GM18870 (cell line): Measurements from ENCODE around the gene ARL6.
"Not testable (repeated sequence)": the region's sequence is repeated elsewhere in the genome, so short reads cannot be mapped to it uniquely, and the experiment has no call there.

Experiments
- ATAC-seq: cut with Tn5 transposase; IDR thresholded peaks from one replicate; pipeline ENCODE4 v1.9.1; 2021; ENCODE audit warnings: moderate library complexity; ENCODE audit not compliant: unreplicated experiment

The ARL6 gene

GRCh38 chr3:97821287-97821773 lies 56.8 kb downstream of the ARL6 start:
- peak; percentile 71 for ATAC-seq

- peak; percentile 90 for ATAC-seq
Measured at GRCh38 chr3:97821774-97822358, 57.3 kb downstream of the ARL6 start, which contains the start of gene CRYBG3. Gene CRYBG3, plus strand, starts transcription at chr3:97822011. Its CDS starts 196 bp downstream, at chr3:97822207.

DNA sequence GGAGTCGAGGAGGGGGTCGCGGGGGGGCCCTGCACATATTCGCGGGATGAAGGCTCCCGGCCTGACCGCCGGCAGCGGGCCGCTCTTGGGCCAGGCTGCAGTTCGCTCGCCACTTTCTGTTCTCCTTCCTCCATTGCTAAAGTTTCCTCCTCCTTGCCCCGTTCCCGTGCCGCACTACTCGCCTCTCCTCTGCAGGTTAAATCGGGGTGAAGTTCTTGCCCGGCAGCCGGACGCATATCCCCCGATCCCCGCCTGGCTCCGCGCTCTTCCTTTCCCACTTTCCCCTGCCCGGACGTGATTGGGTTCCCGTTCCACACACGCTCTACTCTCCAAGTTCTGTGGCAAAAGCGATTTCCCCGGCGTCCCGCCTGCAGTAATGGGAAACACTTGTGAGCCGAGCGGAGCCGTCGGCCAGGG lies 57.8 kb downstream of the ARL6 start:
- ATAC-seq: peak; percentile 20

- ATAC-seq: no peak
Measured at GRCh38 chr3:97823046-97824004, 58.8 kb downstream of the ARL6 start.

DNA sequence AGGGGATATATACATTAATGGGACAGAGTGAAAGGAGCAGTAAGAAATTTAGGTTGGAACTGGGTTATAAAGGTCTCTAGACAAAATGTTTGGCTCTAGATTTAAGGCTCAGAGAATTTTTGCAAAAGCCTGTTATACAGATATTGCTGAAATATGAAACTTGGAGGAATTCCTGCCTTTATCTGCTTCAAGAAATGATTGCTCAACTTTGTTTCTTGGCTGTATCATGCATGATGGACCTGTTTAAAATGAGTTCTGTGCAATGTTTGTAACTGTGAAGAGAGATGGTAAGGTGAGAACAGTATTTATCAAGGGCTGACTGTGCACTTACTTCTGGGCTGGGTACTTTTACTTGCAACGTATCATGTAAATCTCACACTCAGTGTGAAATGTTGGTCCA lies 60.5 kb downstream of the ARL6 start:
- no peak for ATAC-seq

DNA sequence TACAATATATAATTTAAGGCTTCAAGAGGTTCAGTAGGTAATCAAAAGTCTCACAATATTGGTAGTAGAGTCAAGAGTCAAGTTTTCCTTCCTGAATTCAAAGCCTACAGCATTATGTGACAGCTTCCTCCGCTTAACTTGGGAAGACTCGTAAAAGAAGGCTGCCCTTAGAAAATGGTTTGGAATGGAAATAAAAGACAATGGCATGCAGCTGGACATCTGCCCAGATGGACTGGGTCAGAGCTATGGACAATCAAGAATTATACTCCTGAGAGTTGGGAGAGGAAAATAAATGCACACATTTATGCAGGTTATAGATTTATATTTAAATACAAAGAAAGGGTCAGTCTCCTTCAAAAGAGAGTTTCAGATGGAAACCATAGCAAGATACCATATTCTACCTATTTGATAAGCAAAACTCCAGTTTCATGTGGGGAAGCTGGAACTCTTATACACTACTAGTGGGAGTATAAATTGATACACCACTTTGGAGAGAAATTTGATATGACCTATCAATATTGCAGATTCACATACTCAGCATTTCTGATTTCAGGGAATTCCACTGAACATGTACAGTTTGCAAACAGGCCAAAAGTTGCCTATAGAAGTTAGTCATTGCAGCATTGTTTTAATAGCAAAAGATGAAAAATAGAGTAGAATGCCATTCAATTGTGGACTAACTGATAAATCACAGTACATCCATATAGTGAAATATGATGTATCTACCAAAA lies 63.3 kb downstream of the ARL6 start:
- no peak for ATAC-seq

GRCh38 chr3:97829198-97829597 lies 64.6 kb downstream of the ARL6 start:
- ATAC-seq: no peak

DNA sequence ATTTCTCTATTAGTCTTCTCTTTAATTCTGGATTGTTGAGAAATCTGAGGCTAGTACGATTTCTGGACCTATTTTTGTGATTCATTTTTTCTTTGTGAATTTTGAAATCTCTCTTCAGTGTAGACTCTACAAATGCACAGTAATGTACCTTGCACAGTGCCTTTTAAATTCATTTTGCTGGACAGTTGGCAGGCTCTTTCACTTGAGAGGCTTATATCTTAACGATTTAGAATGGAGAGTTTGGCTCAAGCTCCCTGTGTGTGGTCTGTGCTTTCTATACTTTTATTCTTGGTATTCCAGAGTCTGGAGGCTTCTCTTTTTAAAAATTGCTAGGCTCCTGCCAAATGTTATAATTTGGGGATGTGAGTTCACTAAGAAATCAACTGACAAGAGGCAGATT lies 66.1 kb downstream of the ARL6 start:
- ATAC-seq: no peak

- ATAC-seq: no peak
Measured at GRCh38 chr3:97831140-97831539, 66.6 kb downstream of the ARL6 start.

DNA sequence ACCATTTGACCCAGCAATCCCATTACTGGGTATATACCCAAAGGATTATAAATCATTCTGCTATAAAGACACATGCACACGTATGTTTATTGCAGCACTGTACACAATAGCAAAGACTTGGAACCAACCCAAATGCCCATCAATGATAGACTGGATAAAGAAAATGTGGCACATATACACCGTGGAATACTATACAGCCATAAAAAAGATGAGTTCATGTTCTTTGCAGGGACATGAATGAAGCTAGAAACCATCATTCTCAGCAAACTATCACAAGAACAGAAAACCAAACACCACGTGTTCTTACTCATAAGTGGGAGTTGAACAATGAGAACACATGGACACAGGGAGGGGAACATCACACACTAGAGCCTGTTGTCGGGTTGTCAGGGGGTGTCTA lies 68.6 kb downstream of the ARL6 start:
- not testable (repeated sequence) for ATAC-seq

DNA sequence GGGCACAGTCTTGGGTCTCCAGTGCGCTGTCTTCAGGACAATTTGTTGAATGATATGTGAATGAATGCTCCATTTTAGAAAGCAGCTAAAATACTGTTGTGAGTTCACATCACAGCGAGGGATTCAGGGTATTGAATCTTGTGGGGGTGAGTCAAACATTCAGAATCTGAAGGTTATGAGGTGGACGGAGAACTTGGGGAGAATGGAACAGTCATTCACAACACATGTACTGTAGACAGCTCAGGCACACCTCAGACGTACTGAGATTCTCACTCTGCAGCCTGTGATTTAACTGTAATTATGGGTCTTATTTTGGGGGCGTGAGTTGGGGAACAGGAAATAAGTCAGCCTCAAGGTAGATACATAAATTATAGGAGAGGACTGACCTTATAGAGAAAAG lies 71.2 kb downstream of the ARL6 start:
- no peak for ATAC-seq

DNA sequence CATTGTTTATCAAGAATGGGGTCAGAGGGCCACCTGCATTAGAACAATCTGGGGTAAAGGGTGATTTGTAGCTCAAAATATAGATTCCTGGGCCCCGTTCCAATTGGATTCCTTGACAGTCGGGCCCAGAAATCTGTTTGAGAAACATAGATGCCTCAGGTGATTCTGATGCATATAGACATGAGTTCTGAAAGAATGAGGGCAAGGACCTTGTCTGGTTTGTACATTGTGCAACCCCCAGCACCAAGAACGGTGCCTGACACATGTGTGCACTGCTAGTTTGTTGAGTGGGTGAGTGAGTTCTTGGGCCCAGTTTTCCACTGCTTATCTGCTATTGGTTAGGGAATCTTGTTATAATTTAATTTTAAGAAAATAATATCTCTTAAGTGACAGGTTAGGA lies 73.8 kb downstream of the ARL6 start:
- ATAC-seq: no peak

DNA sequence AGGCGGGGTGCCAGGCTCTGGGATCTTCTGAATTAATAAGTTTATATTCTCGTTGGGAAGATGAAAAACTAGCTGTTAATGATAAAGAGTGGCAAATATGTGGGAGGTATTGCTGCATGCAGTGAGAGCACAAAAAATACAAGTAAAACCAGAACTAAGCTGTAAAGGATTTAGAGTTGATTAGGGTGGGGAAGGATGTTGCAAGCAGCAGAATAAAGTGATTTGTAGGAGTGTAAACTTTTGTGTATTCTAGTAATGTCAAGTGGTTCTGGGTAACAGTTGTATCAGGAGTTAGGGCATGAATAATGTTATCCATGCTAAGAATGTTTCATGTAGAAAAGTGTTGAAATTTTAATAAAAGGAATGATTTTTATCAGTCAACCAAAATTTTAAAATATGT lies 75.4 kb downstream of the ARL6 start:
- ATAC-seq: no peak

DNA sequence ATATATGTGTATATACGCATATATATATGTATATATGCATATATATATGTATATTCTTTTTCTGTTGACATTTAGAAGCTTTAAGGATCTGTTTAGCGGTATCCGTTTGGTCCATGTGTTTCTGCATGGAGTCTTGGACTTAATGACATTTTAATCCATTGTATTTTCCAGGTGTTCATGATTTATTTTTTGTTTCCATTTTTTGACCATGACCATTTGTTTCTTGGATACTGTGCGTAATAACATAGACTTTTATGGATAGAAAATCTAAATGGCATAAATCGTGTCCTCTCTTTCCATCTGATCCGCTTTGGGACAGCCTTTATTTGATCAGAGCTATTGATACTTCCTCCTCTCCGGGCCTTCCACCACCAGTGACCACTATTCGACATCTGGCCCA lies 76.7 kb downstream of the ARL6 start:
- no peak for ATAC-seq

DNA sequence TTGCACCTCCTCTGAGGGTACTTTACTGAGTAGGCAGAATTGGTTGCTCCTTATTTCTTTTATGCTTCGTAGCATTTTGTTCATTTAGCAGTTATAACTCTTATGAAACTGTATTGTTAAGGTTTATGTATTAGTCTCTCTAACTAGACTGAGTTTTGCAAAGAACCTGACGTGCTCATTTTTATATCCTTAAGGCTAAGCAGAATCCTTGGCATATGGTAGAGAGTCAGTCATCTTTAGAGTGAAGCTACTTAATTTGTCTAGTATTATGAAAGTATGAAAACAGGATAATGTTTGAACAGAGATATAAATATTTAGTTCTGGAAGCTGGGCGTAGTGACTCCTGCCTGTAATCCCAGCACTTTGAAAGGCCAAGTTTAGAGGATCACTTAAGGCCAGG lies 77.4 kb downstream of the ARL6 start:
- ATAC-seq: no peak

GRCh38 chr3:97848779-97849178 lies 84.2 kb downstream of the ARL6 start:
- no peak for ATAC-seq
